Glomerular visceral epithelial cell (primary cell): Measurements from ENCODE around the gene SRSF7.
A peak's percentile ranks its signal among the peaks of the same experiment; 100 is the strongest.
"Not testable (repeated sequence)": the region's sequence is repeated elsewhere in the genome, so short reads cannot be mapped to it uniquely, and the experiment has no call there.

Source experiments
- DNase-seq: peaks from one replicate; pipeline ENCODE4 v3.0.0-alpha.2; 2016; ENCODE audit errors: extremely low spot score

SRSF7 gene

GRCh38 chr2:38750891-38751595 lies at the start of gene SRSF7:
TSS of gene SRSF7 (minus strand) at chr2:38751361. CDS start at chr2:38751256, 105 bp downstream.
- DNase-seq, result peak; percentile 97

- no peak for DNase-seq
These were observed 46.8 kb upstream of the SRSF7 start for GRCh38 chr2:38797953-38798352.

- peak; percentile 77 for DNase-seq
These were observed 46.1 kb upstream of the SRSF7 start for GRCh38 chr2:38797250-38797676.

- not testable (repeated sequence) for DNase-seq
These were observed 43.9 kb upstream of the SRSF7 start for GRCh38 chr2:38795016-38795415.

- DNase-seq, result peak; percentile 13
These were observed 43.2 kb upstream of the SRSF7 start for GRCh38 chr2:38794235-38794946.

GRCh38 chr2:38793511-38793910 lies 42.4 kb upstream of the SRSF7 start:
- DNase-seq, result no peak

- no peak for DNase-seq
These were observed 41.6 kb upstream of the SRSF7 start for GRCh38 chr2:38792751-38793150.

GRCh38 chr2:38792321-38792720 lies 41.2 kb upstream of the SRSF7 start:
- not testable (repeated sequence) for DNase-seq

GRCh38 chr2:38791744-38792143 lies 40.6 kb upstream of the SRSF7 start:
- DNase-seq, result no peak

- DNase-seq, result no peak
These were observed 38.5 kb upstream of the SRSF7 start for GRCh38 chr2:38789691-38790090.

- DNase-seq, result peak; percentile 21
These were observed 37.1 kb upstream of the SRSF7 start for GRCh38 chr2:38788306-38788705.

GRCh38 chr2:38783586-38783985 lies 32.4 kb upstream of the SRSF7 start:
- no peak for DNase-seq

GRCh38 chr2:38778687-38779082 lies 27.5 kb upstream of the SRSF7 start:
- DNase-seq, result no peak

GRCh38 chr2:38776531-38776930 lies 25.4 kb upstream of the SRSF7 start:
- DNase-seq, result no peak

- no peak for DNase-seq
These were observed 24.7 kb upstream of the SRSF7 start for GRCh38 chr2:38775921-38776225.

GRCh38 chr2:38775097-38775920 lies 24.1 kb upstream of the SRSF7 start:
- no peak for DNase-seq

GRCh38 chr2:38771632-38772031 lies 20.5 kb upstream of the SRSF7 start:
- peak; percentile 76 for DNase-seq

- no peak for DNase-seq
These were observed 14.4 kb upstream of the SRSF7 start for GRCh38 chr2:38765551-38765950.

- DNase-seq, result peak; percentile 70
These were observed 14.0 kb upstream of the SRSF7 start for GRCh38 chr2:38765149-38765548.

- DNase-seq, result no peak
These were observed 12.6 kb upstream of the SRSF7 start for GRCh38 chr2:38763728-38764127.

- DNase-seq, result no peak
These were observed 12.1 kb upstream of the SRSF7 start for GRCh38 chr2:38763228-38763627.

GRCh38 chr2:38755891-38756290 lies 4.7 kb upstream of the SRSF7 start:
- not testable (repeated sequence) for DNase-seq

- DNase-seq, result no peak
These were observed 3.3 kb upstream of the SRSF7 start for GRCh38 chr2:38754506-38754905.
